K562 (cell line): Measurements from ENCODE around the gene TOP3A.

Experiments
- HDAC2 ChIP-seq: fragments of 450-650 bp; IDR thresholded peaks from 2 replicates; pipeline ENCODE4 v1.6.1; 2016; ENCODE audit warnings: mild to moderate bottlenecking
- POLR2AphosphoS5 ChIP-seq: IDR thresholded peaks from 2 replicates; pipeline ENCODE4 v1.6.1; 2011; ENCODE audit warnings: mild to moderate bottlenecking, low read depth, low read length, moderate library complexity; ENCODE audit not compliant: control insufficient read depth, insufficient read depth
- POU5F1 ChIP-seq: fragments of 150-350 bp; IDR thresholded peaks from 2 replicates; pipeline ENCODE4 v1.6.1; 2014; ENCODE audit warnings: borderline replicate concordance, low read length, low read depth, mild to moderate bottlenecking; ENCODE audit not compliant: partially characterized antibody
- TF ChIP-seq, protein P1 (sequence below): sonication (generic); formaldehyde crosslinking; IDR thresholded peaks from 2 replicates; pipeline ENCODE4 v1.8.0; 2022; ENCODE audit warnings: mild to moderate bottlenecking, missing genetic modification reagents
- TF ChIP-seq, protein P2 (sequence below), 2 experiments: fragments of 450-650 bp; formaldehyde crosslinking in 1 of 2; IDR thresholded peaks; 2 replicates each; pipeline versions ENCODE4 v1.4.0 to v1.6.1; 2014 to 2020; ENCODE audit warnings: mild to moderate bottlenecking in 2 of 2, borderline replicate concordance in 1 of 2, low read depth in 1 of 2

DNA sequence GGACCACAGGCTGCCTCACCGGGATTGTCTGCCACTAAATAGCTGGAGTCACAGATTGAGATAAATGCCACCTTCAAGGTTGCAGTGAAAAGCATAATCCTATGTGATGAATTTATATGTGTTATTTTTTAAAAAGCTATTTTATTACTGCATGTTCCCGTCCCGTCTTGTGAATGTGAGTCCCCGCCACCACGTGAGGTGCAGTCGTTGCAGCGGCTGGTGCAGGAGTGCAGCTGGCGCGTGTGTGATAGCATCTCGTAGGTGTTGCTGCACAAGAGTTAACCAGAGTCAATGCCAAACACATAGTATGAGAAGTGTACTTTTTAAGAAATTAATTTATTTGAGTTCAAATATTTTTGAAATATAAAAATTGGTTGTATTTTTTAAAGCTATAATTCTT lies 12.8 kb upstream of the TOP3A start:
- TF ChIP-seq HDAC2 (no peak), POLR2AphosphoS5 (no peak), POU5F1 (no peak)
- TF ChIP-seq, protein P1, sequence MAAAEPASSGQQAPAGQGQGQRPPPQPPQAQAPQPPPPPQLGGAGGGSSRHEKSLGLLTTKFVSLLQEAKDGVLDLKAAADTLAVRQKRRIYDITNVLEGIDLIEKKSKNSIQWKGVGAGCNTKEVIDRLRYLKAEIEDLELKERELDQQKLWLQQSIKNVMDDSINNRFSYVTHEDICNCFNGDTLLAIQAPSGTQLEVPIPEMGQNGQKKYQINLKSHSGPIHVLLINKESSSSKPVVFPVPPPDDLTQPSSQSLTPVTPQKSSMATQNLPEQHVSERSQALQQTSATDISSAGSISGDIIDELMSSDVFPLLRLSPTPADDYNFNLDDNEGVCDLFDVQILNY: no peak
- TF ChIP-seq, protein P2, sequence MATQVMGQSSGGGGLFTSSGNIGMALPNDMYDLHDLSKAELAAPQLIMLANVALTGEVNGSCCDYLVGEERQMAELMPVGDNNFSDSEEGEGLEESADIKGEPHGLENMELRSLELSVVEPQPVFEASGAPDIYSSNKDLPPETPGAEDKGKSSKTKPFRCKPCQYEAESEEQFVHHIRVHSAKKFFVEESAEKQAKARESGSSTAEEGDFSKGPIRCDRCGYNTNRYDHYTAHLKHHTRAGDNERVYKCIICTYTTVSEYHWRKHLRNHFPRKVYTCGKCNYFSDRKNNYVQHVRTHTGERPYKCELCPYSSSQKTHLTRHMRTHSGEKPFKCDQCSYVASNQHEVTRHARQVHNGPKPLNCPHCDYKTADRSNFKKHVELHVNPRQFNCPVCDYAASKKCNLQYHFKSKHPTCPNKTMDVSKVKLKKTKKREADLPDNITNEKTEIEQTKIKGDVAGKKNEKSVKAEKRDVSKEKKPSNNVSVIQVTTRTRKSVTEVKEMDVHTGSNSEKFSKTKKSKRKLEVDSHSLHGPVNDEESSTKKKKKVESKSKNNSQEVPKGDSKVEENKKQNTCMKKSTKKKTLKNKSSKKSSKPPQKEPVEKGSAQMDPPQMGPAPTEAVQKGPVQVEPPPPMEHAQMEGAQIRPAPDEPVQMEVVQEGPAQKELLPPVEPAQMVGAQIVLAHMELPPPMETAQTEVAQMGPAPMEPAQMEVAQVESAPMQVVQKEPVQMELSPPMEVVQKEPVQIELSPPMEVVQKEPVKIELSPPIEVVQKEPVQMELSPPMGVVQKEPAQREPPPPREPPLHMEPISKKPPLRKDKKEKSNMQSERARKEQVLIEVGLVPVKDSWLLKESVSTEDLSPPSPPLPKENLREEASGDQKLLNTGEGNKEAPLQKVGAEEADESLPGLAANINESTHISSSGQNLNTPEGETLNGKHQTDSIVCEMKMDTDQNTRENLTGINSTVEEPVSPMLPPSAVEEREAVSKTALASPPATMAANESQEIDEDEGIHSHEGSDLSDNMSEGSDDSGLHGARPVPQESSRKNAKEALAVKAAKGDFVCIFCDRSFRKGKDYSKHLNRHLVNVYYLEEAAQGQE (IDR thresholded peaks at IDR 0.05; ENCODE audit: borderline replicate concordance): no peak
- TF ChIP-seq, protein P2 (CRISPR knock-in tag; IDR thresholded peaks at IDR 0.05; ENCODE audit: low read depth): no peak
